Lower leg skin (tissue), 4 donors: ENCODE data around the gene RYR2. TPM values are rescaled to one million over a fixed set of nuclear protein-coding genes. Genes with fewer than 3 reads are reported as not detected.

Source experiments
- DNase-seq, 2 donors: peaks; one replicate each; pipeline ENCODE4 v3.0.0-alpha.2; 2019; ENCODE audit warnings: low spot score in 2 of 2
- H3K4me3 ChIP-seq: fragments of 200-600 bp; sonication (generic); 2 replicates; pipeline ENCODE4 v1.5.1; 2017; ENCODE audit warnings: mild to moderate bottlenecking, low read depth; ENCODE audit not compliant: poor library complexity, severe bottlenecking
- CTCF ChIP-seq, 3 donors: fragments of 450-650 bp; IDR thresholded peaks; one replicate each; pipeline ENCODE4 v1.5.1; 2016; ENCODE audit warnings: antibody characterized with exemption in 3 of 3, mild to moderate bottlenecking in 3 of 3, moderate library complexity in 2 of 3
- POLR2A ChIP-seq, 2 donors: fragments of 450-650 bp; IDR thresholded peaks; one replicate each; pipeline ENCODE4 v1.6.1; 2016 to 2017; ENCODE audit warnings: antibody characterized with exemption in 2 of 2, mild to moderate bottlenecking in 1 of 2, moderate library complexity in 1 of 2
- WGBS, 2 donors: methylation state at CpG; one replicate each; pipeline ENCODE4 v1.1.5; 2018; 5-methylcytosine and 5-hydroxymethylcytosine counted together
- intact Hi-C: fragments of 100-400 bp; cut with DNase I; formaldehyde crosslinking; loops from one replicate; pipeline ENCODE4 v1.15.0; 2023; ENCODE audit warnings: low total_unique reads
- total RNA-seq, 4 donors: library from RNA; depleted of rRNA; stranded (reverse); fragments of >200 nt; gene quantifications; one replicate each; pipeline ENCODE4 v1.1.0, GENCODE V29; 2016

Gene RYR2
- total RNA-seq, 4 donors from 2014 or later: 0.19 to 0.97 (median 0.66) TPM

- no peak for DNase-seq
- intact Hi-C loops: no loop called here
- TF ChIP-seq POLR2A (IDR thresholded peaks at IDR 0.05): no peak
- TF ChIP-seq CTCF (IDR thresholded peaks at IDR 0.05): no peak
- 73 to 79% methylated on average over 6 of the region's 6 CpGs for WGBS, 2 donors
- H3K4me3 ChIP-seq: no peak overlapping the region
Measured at GRCh38 chr1:237050185-237050584, 8.2 kb downstream of the RYR2 start.

DNA sequence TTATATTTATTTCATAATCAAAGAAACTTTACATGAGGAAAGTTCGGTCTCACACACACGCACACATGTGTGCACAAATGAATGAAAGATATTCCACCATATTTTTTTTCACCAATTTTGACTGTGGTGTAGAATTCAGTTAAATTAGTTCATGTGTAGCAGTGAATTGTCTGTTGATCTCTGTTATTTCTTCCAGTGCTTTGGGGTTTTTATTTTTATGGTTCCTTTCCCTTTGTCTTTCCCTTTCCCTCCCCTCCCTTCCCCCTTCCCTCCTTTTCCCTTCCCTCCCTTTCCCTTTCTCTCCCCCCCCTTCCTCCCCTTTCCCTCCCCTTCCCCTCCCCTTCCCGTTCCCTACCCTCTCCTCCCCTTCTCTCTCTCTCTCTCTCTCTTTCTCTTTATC, 8.9 kb downstream of the RYR2 start:
- intact Hi-C loops: no loop called here
- WGBS, 2 donors: 72 to 76% methylated on average over 3 of the region's 3 CpGs
- no peak for DNase-seq

GRCh38 chr1:237054313-237054712, 12.3 kb downstream of the RYR2 start:
- 68 to 69% methylated on average over 2 of the region's 2 CpGs for WGBS, 2 donors
- TF ChIP-seq POLR2A (IDR thresholded peaks at IDR 0.05): no peak
- no peak for TF ChIP-seq CTCF (IDR thresholded peaks at IDR 0.05)
- DNase-seq: no peak
- intact Hi-C loops: no loop called here
- H3K4me3 ChIP-seq: no peak overlapping the region

More for the DNA sequence above, 8.9 kb downstream of the RYR2 start:
- no peak overlapping the region for H3K4me3 ChIP-seq
- TF ChIP-seq CTCF (IDR thresholded peaks at IDR 0.05) (no peak), POLR2A (IDR thresholded peaks at IDR 0.05) (no peak)

GRCh38 chr1:237058470-237058869, 16.5 kb downstream of the RYR2 start:
- WGBS, 2 donors: 69 to 76% methylated on average over 9 of the region's 9 CpGs
- intact Hi-C loops: no loop called here
- TF ChIP-seq POLR2A (IDR thresholded peaks at IDR 0.05) (no peak), CTCF (IDR thresholded peaks at IDR 0.05) (no peak)
- no peak overlapping the region for H3K4me3 ChIP-seq
- DNase-seq: no peak

DNA sequence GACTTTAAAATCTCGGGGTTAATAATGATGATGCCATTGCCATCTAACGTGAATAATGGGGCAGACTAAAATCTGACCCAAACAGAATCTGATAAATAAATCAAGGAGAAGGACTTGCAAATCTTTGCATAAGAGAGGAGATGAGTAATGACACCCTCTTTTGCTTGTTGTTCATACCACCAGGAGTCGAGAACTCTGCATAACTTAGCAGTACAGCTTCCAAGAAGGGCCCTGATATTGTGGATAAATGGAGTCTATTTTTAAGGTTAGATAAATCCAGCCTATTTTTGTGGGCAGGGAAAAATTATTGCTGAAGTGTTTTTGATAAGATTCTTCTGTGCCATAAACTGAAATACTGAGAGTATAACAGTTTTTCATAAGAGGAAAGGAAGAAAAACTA, 17.3 kb downstream of the RYR2 start:
- no peak for DNase-seq
- intact Hi-C loops: no loop called here
- WGBS, 2 donors: 68 to 73% methylated on average over 3 of the region's 3 CpGs
- no peak overlapping the region for H3K4me3 ChIP-seq
- TF ChIP-seq CTCF (IDR thresholded peaks at IDR 0.05): no peak

DNA sequence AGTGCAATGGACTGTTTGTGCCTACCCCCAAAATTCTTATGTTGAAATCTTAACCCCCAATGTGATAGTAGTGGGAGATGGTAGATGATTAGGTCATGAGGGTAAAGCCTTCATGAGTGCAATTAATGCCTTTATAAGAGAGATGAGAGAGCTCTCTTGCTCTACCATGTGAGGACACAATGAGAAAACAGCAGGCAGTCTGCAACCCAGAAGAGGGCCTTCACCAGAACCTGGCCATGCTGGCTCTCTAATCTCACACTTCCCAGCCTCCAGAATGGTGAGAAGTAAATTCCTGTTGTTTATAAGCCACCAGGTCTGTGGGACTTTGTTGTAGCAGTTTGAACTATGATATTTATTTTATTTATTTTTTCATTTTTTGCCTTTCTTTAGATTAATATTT, 21.0 kb downstream of the RYR2 start:
- TF ChIP-seq CTCF (IDR thresholded peaks at IDR 0.05) (no peak), POLR2A (IDR thresholded peaks at IDR 0.05) (no peak)
- no peak overlapping the region for H3K4me3 ChIP-seq
- no peak for DNase-seq
- intact Hi-C loops: no loop called here
